ENCODE measurements around the gene RNF150.

The RNF150 gene

GRCh38 chr4:141133146-141133998, at the start of gene RNF150:
Gene RNF150 (minus strand): TSS chr4:141133469.
- Histone ChIP-seq H3K27ac (no peak within 1 kb of the TSS), H3K27me3 (replicated peaks) (peaks cover 2% of the 10 kb centered on the region), H3K36me3 (replicated peaks) (no peaks in the 10 kb centered on the region), H3K4me3 (ENCODE audit: low read depth, low read length) (peak within 1 kb of the TSS; percentile 77)
- TF ChIP-seq, protein P1, sequence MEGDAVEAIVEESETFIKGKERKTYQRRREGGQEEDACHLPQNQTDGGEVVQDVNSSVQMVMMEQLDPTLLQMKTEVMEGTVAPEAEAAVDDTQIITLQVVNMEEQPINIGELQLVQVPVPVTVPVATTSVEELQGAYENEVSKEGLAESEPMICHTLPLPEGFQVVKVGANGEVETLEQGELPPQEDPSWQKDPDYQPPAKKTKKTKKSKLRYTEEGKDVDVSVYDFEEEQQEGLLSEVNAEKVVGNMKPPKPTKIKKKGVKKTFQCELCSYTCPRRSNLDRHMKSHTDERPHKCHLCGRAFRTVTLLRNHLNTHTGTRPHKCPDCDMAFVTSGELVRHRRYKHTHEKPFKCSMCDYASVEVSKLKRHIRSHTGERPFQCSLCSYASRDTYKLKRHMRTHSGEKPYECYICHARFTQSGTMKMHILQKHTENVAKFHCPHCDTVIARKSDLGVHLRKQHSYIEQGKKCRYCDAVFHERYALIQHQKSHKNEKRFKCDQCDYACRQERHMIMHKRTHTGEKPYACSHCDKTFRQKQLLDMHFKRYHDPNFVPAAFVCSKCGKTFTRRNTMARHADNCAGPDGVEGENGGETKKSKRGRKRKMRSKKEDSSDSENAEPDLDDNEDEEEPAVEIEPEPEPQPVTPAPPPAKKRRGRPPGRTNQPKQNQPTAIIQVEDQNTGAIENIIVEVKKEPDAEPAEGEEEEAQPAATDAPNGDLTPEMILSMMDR (IDR thresholded peaks at IDR 0.05; ENCODE audit: low read depth, low read length, missing control alignments): peak; percentile 85
- peak; percentile 83 for DNase-seq
- in situ Hi-C loops (cut with HindIII; ENCODE audit: low pct_ligation_motif_present, low sequenced_read_pairs): loop anchor here (25.0 kb wide), 1 partner anchor 246 kb away; no protein-coding TSS in a partner anchor

GRCh38 chr4:141180991-141181761, 47.9 kb upstream of the RNF150 start:
- TF ChIP-seq, protein P1 (IDR thresholded peaks at IDR 0.05; ENCODE audit: low read depth, low read length, missing control alignments): no peak
- in situ Hi-C loops (cut with HindIII; ENCODE audit: low pct_ligation_motif_present, low sequenced_read_pairs): no loop called here
- Histone ChIP-seq H3K36me3 (replicated peaks) (no peaks in the 10 kb centered on the region), H3K4me3 (ENCODE audit: low read depth, low read length) (no peak overlapping the region), H3K27ac (no peak overlapping the region), H3K27me3 (replicated peaks) (no peaks in the 10 kb centered on the region)
- no peak for DNase-seq

DNA sequence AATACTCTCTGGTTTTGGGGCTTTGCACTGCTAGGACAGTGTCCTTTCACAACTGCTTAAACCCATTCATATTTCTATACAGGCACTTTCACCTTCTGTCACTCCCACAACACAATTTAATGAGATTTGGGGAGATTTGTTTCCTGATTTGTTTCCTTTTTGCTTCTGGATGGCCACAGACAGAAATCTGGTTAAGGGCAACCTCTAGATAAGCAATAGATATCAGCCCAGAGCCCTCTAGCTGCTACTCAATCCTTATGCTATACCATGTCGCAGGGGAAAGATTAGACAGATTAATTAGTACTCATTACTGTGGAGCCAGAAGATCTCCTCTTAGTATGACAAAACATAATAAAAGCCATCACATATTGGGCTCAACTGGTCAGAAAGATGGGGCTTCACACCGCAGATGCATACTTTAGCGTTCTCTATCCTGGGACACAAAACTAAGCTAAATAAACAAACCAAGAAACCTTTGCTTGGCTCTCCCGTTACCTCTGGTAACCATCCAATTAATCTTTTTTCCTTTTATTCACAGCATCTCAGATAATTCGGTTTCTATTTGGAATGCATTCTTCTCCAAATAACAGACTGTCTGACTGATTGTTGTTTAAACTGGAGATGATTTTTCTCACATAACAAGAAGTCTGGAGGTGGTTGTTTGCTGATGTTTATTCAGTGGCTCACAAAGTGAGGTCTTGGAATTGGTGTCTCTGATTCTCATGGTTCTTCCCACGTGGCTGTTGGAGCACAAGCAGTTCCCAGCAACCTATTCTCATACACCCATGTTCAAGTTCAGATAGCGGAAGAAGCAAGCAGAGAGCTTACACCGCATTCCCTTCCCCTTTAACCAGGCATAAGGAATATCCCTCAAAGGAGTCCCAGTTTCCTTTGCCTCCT, 46.5 kb upstream of the RNF150 start:
- Histone ChIP-seq H3K4me3 (ENCODE audit: low read depth, low read length) (no peak overlapping the region), H3K27me3 (replicated peaks) (no peaks in the 10 kb centered on the region), H3K36me3 (replicated peaks) (no peaks in the 10 kb centered on the region), H3K27ac (no peak overlapping the region)
- TF ChIP-seq, protein P1 (IDR thresholded peaks at IDR 0.05; ENCODE audit: low read depth, low read length, missing control alignments): no peak
- no peak for DNase-seq
- in situ Hi-C loops (cut with HindIII; ENCODE audit: low pct_ligation_motif_present, low sequenced_read_pairs): no loop called here

DNA sequence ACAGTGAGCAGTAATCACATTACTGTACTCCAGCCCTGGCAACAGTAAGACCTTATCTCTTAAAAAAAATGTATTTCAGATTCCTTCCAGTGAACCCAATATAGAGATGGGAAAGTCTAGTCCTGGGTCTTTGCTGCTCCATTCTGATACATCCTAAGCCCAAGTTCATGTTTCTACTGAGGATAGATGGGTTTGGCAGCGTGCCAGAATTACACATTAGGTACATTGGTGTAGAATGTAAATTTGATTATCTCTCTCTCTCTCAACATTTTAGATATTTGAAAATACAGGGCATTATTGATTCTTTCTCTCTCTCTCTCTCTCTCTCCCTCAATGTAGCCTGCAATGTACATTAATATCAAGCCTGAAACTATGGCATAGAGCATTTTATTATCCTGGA, 43.9 kb upstream of the RNF150 start:
- TF ChIP-seq, protein P1 (IDR thresholded peaks at IDR 0.05; ENCODE audit: low read depth, low read length, missing control alignments): no peak
- DNase-seq: no peak
- H3K27ac ChIP-seq: no peak overlapping the region
- H3K36me3 ChIP-seq (replicated peaks): no peaks in the 10 kb centered on the region
- no peak overlapping the region for H3K4me3 ChIP-seq (ENCODE audit: low read depth, low read length)
- in situ Hi-C loops (cut with HindIII; ENCODE audit: low pct_ligation_motif_present, low sequenced_read_pairs): no loop called here
- H3K27me3 ChIP-seq (replicated peaks): no peaks in the 10 kb centered on the region

GRCh38 chr4:141174457-141174856, 41.2 kb upstream of the RNF150 start:
- TF ChIP-seq, protein P1 (IDR thresholded peaks at IDR 0.05; ENCODE audit: low read depth, low read length, missing control alignments): no peak
- Histone ChIP-seq H3K27ac (no peak overlapping the region), H3K36me3 (replicated peaks) (no peaks in the 10 kb centered on the region), H3K27me3 (replicated peaks) (no peaks in the 10 kb centered on the region), H3K4me3 (ENCODE audit: low read depth, low read length) (no peak overlapping the region)
- no peak for DNase-seq
- in situ Hi-C loops (cut with HindIII; ENCODE audit: low pct_ligation_motif_present, low sequenced_read_pairs): no loop called here
